Fibroblast of skin of left biceps (primary cell): Measurements from ENCODE around the gene ATF1.
"Not testable (repeated sequence)": the region's sequence is repeated elsewhere in the genome, so short reads cannot be mapped to it uniquely, and the experiment has no call there.

Experiments used
- DNase-seq, 2 experiments: peaks; one replicate each; pipeline ENCODE4 v3.0.0-alpha.2; 2013; ENCODE audit warnings: low read depth in 2 of 2

Gene ATF1

DNA sequence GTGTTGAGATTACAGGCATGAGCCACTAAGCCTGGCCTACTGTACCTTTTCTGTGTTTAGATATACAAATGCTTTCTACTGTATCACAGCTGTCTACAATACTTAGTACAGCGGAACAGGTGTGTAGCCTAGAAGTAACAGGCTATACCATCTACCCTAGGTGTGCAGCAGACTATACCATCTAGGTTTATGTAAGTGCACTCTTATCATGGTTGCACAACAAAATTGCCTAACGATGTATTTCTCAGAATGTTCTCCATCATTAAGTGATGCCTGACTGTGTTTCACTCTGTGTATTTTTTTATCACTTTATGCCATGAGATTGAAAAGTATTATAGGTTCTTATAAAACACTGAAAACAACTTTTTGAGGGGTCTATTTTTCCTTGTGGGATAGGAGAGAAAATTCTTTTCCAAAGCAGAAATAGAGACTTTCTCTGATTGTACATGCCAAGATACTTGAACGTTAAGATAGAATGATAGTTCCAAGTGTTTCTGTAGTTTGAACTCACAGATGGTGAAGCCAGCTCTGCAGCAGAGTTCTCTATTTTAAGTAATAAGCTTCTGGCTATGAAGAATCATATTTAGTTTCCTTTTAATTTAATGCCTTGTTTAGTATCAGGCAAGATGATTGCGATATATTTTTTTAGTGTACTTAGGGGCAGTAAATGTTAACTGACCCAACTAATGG lies 95.9 kb downstream of the ATF1 start:
- DNase-seq, result no peak

DNA sequence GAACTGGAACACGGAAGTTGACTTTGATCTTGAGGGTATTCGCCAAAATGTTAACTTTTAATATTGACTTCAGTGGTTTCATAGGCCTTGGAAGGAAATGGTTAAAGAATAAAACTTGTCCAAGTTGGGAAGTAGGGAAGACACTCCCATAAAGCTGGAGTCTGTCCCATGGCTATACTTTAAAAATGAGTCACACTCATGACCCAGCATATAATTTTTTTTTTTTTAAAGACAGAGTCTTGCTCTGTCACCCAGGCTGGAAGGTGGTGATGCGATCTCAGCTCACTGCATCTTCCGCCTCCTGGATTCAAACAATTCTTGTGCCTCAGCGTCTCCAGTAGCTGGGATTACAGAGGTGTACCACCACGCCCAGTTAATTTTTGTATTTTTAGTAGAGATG lies 98.4 kb downstream of the ATF1 start:
- peak; percentile 26 to 33 for DNase-seq

DNA sequence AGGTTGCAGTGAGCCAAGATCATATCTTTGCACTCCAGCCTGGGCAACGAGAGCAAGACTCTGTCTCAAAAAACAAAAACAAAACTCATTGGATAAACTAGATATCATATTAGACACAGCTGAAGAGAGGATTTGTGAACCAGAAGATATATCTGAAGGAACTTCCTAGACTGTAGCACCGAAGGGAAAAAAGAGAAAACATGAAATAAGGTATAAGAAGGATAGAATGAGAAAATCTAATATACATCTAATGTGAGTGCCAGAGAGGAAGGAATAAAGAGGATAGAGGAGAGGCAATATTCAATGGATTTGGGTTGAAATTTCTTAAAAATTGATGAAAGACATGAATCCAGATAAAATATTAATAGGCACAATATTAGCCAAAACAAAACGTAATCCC lies 101.4 kb downstream of the ATF1 start:
- no peak for DNase-seq

DNA sequence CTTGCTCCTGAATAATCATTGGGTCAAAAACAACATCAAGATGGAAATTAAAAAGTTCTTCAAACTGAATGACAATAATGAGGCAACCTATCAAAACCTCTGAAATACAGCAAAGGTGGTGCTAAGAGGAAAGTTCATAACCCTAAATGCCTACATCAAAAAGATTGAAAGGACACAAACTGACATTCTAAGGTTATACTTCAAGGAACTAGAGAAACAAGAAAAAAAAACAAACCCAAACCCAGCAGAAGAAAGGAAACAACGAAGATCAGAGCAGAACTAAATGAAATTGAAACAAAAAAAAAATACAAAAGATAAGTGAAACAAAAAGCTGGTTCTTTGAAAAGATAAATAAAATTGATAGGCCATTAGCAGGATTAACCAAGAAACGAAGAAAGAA lies 105.0 kb downstream of the ATF1 start:
- DNase-seq, result not testable (repeated sequence)
